RWPE1 (cell line): ENCODE data around the gene UNC5C.

Experiments
- CTCF ChIA-PET: fragments of 350-600 bp; sonication (Branson Sonifier 250); formaldehyde crosslinking; extraction: SDS; loops from one replicate; lab custom pipeline; 2021; lab: Yijun Ruan, JAX
- POLR2A ChIA-PET: fragments of 400-600 bp; formaldehyde crosslinking; extraction: SDS; loops from one replicate; lab custom pipeline; 2020; ENCODE audit warnings: antibody characterized with exemption; ENCODE audit not compliant: low non-redundant PET; lab: Yijun Ruan, JAX
- DNase-seq: peaks from one replicate; pipeline ENCODE4 v3.0.0; 2012; ENCODE audit warnings: low spot score
- H3K27ac ChIP-seq: fragments of 450-650 bp; 2 replicates; pipeline ENCODE4 v1.5.1; 2017
- CTCF ChIP-seq: fragments of 450-650 bp; conservative IDR thresholded peaks from 2 replicates; pipeline ENCODE4 v1.5.1; 2017; ENCODE audit warnings: low read depth, mild to moderate bottlenecking

The UNC5C gene

DNA sequence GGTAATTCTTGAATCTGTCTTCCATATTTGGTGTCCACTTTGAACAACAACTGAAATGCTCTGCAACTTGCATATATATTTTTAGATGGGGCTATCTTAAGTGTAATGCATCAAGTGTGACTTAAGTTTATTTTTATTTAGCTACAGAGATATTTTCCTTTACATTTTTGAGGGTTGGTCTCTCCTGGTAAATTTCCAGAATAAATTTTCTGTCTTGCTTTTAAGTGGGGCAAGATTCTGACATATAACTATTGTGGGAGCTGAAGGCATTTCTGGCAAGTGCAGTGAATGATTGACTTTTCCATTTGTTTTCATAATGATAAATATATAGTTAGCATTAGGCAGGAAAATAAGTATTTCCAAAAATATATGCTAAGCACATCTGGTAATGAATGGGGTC, 18.8 kb downstream of the UNC5C start:
- H3K27ac ChIP-seq = no peak overlapping the region
- ChIA-PET POLR2A (no interaction called here), CTCF (interaction anchor here (0.9 to 1.0 kb wide), 2 partner anchors 14 to 20 kb away, joined by 3 to 5 read pairs; no protein-coding TSS in a partner anchor)
- TF ChIP-seq CTCF = no peak
- DNase-seq = no peak

- POLR2A ChIA-PET = no interaction called here
- no peak for TF ChIP-seq CTCF
- DNase-seq = no peak
- H3K27ac ChIP-seq = no peak overlapping the region
- CTCF ChIA-PET = no interaction called here
Observed at GRCh38 chr4:95528388-95528948, 20.3 kb downstream of the UNC5C start.

DNA sequence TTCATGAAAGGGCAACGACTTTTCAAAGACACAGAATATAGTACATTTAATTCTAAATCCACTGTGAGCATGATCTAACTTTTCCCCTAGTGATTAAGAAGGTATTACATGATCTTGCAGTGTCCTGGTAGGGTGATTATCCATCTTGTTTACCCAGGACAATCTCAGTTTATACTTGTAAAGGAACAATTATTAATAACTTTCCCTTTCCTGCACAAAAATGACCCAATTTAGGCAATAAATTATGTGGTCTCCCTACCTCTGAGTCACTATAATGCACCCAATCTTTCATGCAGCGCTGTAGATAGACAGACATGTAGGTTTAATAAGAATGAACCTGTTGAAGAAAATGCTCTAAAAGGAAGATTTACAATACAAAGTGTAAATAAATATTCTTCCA, 22.7 kb downstream of the UNC5C start:
- POLR2A ChIA-PET = no interaction called here
- CTCF ChIA-PET = interaction anchor here (0.6 to 1.1 kb wide), 3 partner anchors 13 to 111 kb away, joined by 4 read pairs; no protein-coding TSS in a partner anchor
- TF ChIP-seq CTCF = no peak
- no peak for DNase-seq
- no peak overlapping the region for H3K27ac ChIP-seq

DNA sequence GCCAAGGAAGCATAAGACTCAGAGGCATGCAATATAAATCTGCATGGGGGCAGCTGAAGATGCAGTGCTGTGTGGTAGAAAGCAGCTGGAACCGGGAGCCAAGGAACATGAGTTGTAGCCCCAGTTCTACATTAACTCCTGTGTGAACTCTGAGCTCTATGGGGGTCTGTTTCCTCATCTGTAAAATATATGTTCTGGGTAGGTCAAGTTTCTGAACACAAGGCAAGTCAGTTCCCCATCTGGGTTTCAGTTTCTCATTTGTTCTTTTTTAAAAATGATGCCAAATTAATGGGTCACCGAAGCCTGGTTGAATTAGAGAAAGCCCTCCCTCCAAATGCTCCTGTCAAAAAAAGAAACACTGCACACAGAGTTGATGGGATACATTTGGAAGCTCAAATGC, 24.0 kb downstream of the UNC5C start:
- POLR2A ChIA-PET = no interaction called here
- CTCF ChIA-PET = no interaction called here
- no peak for DNase-seq
- no peak for TF ChIP-seq CTCF
- no peak overlapping the region for H3K27ac ChIP-seq

DNA sequence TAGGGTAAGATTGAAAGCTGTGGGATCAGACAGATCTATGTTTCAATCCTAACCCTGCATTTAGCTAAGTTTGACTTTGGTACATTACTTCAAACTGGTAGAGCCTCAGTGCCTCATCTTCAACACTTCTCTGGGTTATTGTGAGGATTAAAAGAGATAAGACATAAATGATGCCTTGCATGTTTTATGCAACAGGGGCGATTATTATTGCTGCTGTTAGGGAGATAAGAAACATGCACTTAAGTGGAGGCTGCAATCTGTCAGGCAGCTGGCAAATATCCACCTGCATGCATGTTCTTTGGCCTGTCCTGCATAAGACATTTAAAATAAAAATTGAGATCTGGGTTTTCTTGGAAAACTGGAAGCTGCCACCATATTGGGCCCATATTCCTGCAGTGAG, 24.6 kb downstream of the UNC5C start:
- no peak overlapping the region for H3K27ac ChIP-seq
- no peak for TF ChIP-seq CTCF
- DNase-seq = no peak
- ChIA-PET POLR2A (no interaction called here), CTCF (interaction anchor here (0.6 kb wide), 1 partner anchor 122 kb away, joined by 3 read pairs; no protein-coding TSS in a partner anchor)

DNA sequence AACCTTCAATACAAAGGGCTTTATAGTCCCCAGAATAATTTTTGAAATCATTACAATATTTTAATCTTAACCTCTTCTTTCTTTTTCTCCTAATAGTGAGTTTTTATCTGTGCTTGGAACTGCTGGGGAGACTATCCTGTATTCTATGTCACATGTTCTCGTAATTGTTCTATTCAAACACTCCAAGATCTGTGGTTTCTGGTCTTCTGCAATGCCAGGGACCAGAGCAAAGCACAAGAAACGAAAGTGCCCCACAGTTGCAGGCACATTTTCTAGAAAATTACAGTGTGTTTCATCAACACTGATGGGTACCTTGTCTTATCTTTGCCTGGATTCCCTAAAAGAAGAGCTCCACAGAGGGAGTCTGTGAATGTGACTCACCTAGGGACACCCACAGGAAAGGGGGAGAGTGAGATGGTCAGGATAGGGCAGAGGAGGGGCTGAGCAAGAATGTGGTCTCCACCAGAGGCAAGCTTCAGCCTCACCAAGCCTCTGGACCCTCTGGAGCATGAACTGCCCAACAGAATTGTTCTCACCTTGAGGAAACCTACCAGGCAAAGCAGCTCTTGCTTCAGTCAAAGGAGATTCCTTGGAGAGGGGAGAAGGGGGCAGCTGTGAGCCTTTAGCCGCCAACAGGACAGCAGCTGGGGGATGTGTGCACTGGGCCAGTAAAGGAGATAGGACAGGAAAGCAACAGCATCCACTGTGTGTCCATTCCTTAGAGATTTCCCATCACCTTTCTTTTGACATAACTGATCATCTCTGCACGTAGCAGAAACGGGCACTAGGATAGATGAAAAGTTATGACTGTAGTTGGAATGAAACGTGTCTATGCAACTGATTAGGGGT, 25.9 kb downstream of the UNC5C start:
- CTCF ChIA-PET = interaction anchor here (0.6 kb wide), 2 partner anchors 401 to 645 kb away, joined by 5 to 6 read pairs; no protein-coding TSS in a partner anchor
- TF ChIP-seq CTCF = no peak
- POLR2A ChIA-PET = no interaction called here
- DNase-seq = no peak
- H3K27ac ChIP-seq = no peak overlapping the region
